NB4 (cell line): ENCODE results near the gene TCERG1L.

Experiments used
- CTCF ChIP-seq: IDR thresholded peaks from one replicate; pipeline ENCODE4 v1.5.1; 2012; ENCODE audit warnings: low read depth, low read length
- MYC ChIP-seq: IDR thresholded peaks from 2 replicates; pipeline ENCODE4 v1.6.1; 2011; ENCODE audit warnings: low read depth, low read length
- POLR2A ChIP-seq: IDR thresholded peaks from 2 replicates; pipeline ENCODE4 v1.6.1; 2011; ENCODE audit warnings: mild to moderate bottlenecking; ENCODE audit not compliant: insufficient read length; ENCODE audit errors: extremely low read depth

DNA sequence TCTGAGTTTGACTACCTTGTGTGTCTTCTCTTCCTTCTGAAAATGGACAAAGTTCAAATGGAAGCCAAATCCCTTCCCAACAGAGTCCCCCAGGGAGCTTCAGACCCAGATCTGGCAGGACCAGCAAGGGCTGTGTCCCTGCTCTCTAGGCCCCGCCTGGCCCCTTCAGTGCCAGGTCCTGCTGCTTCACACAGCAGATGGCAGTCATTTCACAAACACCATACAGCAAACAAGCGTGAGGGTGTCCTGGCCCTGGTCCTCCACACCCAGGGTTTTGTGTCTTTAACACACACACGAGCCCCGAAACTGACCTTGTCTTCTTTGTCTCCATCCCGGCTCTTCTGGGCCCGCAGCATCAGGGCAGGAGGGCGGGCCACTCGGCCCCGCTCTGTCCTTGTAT lies 145.0 kb downstream of the TCERG1L start:
- TF ChIP-seq POLR2A (no peak), MYC (no peak), CTCF (no peak)
